ENCODE data around the gene BICD1. TPM values are rescaled to one million over a fixed set of nuclear protein-coding genes. Genes with fewer than 3 reads are reported as not detected.

The BICD1 gene
- total and polyA plus RNA-seq, 2 of the 13 experiments (the other 11 are each of a cell fraction or from before 2014, with no cell fraction given): 4.5 to 5.2 TPM

- no peak for TF ChIP-seq STAT6 (CRISPR knock-in tag; IDR thresholded peaks at IDR 0.05; ENCODE audit: borderline replicate concordance)
- no peak for TF ChIP-seq JUNB (CRISPR knock-in tag; IDR thresholded peaks at IDR 0.05; ENCODE audit: borderline replicate concordance)
- no peak for TF ChIP-seq ZNF577 (CRISPR knock-in tag; IDR thresholded peaks at IDR 0.05; ENCODE audit: borderline replicate concordance, low read depth)
- no peak for TF ChIP-seq NFAT5 (CRISPR knock-in tag; IDR thresholded peaks at IDR 0.05)
- peak; percentile 38; the same call in 1 of the 2 replicates for TF ChIP-seq SALL1 (CRISPR knock-in tag; IDR thresholded peaks at IDR 0.05)
- peak; percentile 58 for TF ChIP-seq ZBTB14 (CRISPR knock-in tag; IDR thresholded peaks at IDR 0.05)
- TF ChIP-seq SMAD3 (CRISPR knock-in tag; IDR thresholded peaks at IDR 0.05): no peak
- no peak for TF ChIP-seq ETS1 (CRISPR knock-in tag; IDR thresholded peaks at IDR 0.05)
- no peak for TF ChIP-seq ZNF562 (CRISPR knock-in tag; IDR thresholded peaks at IDR 0.05; ENCODE audit: borderline replicate concordance)
- TF ChIP-seq HOMEZ (CRISPR knock-in tag; IDR thresholded peaks at IDR 0.05; ENCODE audit: low read depth): no peak
- no peak for TF ChIP-seq RARG (CRISPR knock-in tag; IDR thresholded peaks at IDR 0.05; ENCODE audit: low read depth)
- no peak for TF ChIP-seq KDM5A (IDR thresholded peaks at IDR 0.05; ENCODE audit: borderline replicate concordance, low read length)
- no peak for TF ChIP-seq TOE1 (CRISPR knock-in tag; IDR thresholded peaks at IDR 0.05)
- TF ChIP-seq ZNF543 (CRISPR knock-in tag; IDR thresholded peaks at IDR 0.05): no peak
- TF ChIP-seq ZNF772 (CRISPR knock-in tag; IDR thresholded peaks at IDR 0.05): no peak
- TF ChIP-seq ZNF331 (CRISPR knock-in tag; IDR thresholded peaks at IDR 0.05): no peak
- no peak for TF ChIP-seq LBX2 (CRISPR knock-in tag; IDR thresholded peaks at IDR 0.05; ENCODE audit: borderline replicate concordance)
These were observed 284.0 kb downstream of the BICD1 start (continued) for GRCh38 chr12:32390572-32391219.

Data from HepG2 (cell line).